Osteoblast (primary cell): ENCODE data around the gene SNURF. TPM values are rescaled to one million over a fixed set of nuclear protein-coding genes. Genes with fewer than 3 reads are reported as not detected.

Experiments
- DNase-seq: peaks from one replicate; pipeline ENCODE4 v3.0.0; 2011; ENCODE audit warnings: low spot score, mixed read lengths; ENCODE audit not compliant: insufficient read length; ENCODE audit errors: missing footprints
- H2AFZ ChIP-seq: 2 replicates; pipeline ENCODE4 v1.6.0; 2011; ENCODE audit warnings: mild to moderate bottlenecking, low read length
- H3K27ac ChIP-seq: 2 replicates; pipeline ENCODE4 v1.5.1; 2011; ENCODE audit warnings: mild to moderate bottlenecking, low read depth, low read length, moderate library complexity
- H3K27me3 ChIP-seq: 2 replicates; pipeline ENCODE4 v1.6.0; 2012; ENCODE audit warnings: mild to moderate bottlenecking, control low read depth, inconsistent platforms, low read length, moderate library complexity; ENCODE audit not compliant: insufficient read depth
- H3K36me3 ChIP-seq: 2 replicates; pipeline ENCODE4 v1.5.1; 2011; ENCODE audit warnings: mild to moderate bottlenecking, low read length, control low read depth, moderate library complexity; ENCODE audit not compliant: insufficient read depth
- H3K4me1 ChIP-seq: 2 replicates; pipeline ENCODE4 v1.5.1; 2011; ENCODE audit warnings: mild to moderate bottlenecking, low read length, control low read depth, moderate library complexity; ENCODE audit not compliant: insufficient read depth
- H3K4me2 ChIP-seq: 2 replicates; pipeline ENCODE4 v1.6.0; 2011; ENCODE audit warnings: mild to moderate bottlenecking, low read length; ENCODE audit not compliant: insufficient read depth
- H3K4me3 ChIP-seq: fragments of 200-600 bp; sonication (generic); 3 replicates; pipeline ENCODE4 v1.5.1; 2012; ENCODE audit warnings: mild to moderate bottlenecking, low read length, inconsistent platforms; ENCODE audit not compliant: insufficient read depth
- H3K79me2 ChIP-seq: 2 replicates; pipeline ENCODE4 v1.6.0; 2012; ENCODE audit warnings: mild to moderate bottlenecking, low read length, control low read depth, inconsistent platforms; ENCODE audit not compliant: insufficient read depth
- H3K9me3 ChIP-seq: 2 replicates; pipeline ENCODE4 v1.5.1; 2011; ENCODE audit warnings: low read depth, low read length, control low read depth
- H4K20me1 ChIP-seq: 2 replicates; pipeline ENCODE4 v1.6.0; 2012; ENCODE audit warnings: mild to moderate bottlenecking, low read length, control low read depth; ENCODE audit not compliant: insufficient read depth
- CTCF ChIP-seq: IDR thresholded peaks from 2 replicates; pipeline ENCODE4 v1.5.1; 2011; ENCODE audit warnings: mild to moderate bottlenecking, low read depth, low read length, moderate library complexity; ENCODE audit errors: extremely low read depth
- total RNA-seq: library from RNA; depleted of rRNA; stranded (reverse); fragments of >200 nt; gene quantifications from 2 replicates; pipeline ENCODE4 v1.2.3, GENCODE V29; 2012

SNURF gene
- total RNA-seq, 1 donor = 17.0 TPM

- H3K4me2 ChIP-seq = no peak overlapping the region
- no peak overlapping the region for H3K27ac ChIP-seq
- peaks cover 7% of the 10 kb centered on the region for H3K36me3 ChIP-seq
- H3K9me3 ChIP-seq = no peaks in the 10 kb centered on the region
- H3K27me3 ChIP-seq = no peaks in the 10 kb centered on the region
- H3K4me1 ChIP-seq = no peaks in the 10 kb centered on the region
- H2AFZ ChIP-seq = no peak overlapping the region
- no peak for TF ChIP-seq CTCF
- H4K20me1 ChIP-seq = peaks cover 4% of the 10 kb centered on the region
- no peak overlapping the region for H3K4me3 ChIP-seq
- peaks cover 53% of the 10 kb centered on the region for H3K79me2 ChIP-seq
- DNase-seq = no peak
Measured at GRCh38 chr15:24961967-24962366, 7.2 kb downstream of the SNURF start.

- Histone ChIP-seq H4K20me1 (peaks cover 3% of the 10 kb centered on the region), H2AFZ (no peak overlapping the region), H3K4me2 (no peak overlapping the region), H3K79me2 (peaks cover 45% of the 10 kb centered on the region), H3K27ac (no peak overlapping the region), H3K9me3 (no peaks in the 10 kb centered on the region), H3K27me3 (no peaks in the 10 kb centered on the region), H3K4me1 (no peaks in the 10 kb centered on the region), H3K4me3 (no peak overlapping the region), H3K36me3 (peaks cover 9% of the 10 kb centered on the region)
- DNase-seq = no peak
- no peak for TF ChIP-seq CTCF
Measured at GRCh38 chr15:24962880-24963279, 8.1 kb downstream of the SNURF start.

GRCh38 chr15:24966364-24967103 lies 11.7 kb downstream of the SNURF start:
- no peaks in the 10 kb centered on the region for H3K4me1 ChIP-seq
- H3K36me3 ChIP-seq = peaks cover 9% of the 10 kb centered on the region
- no peak for DNase-seq
- TF ChIP-seq CTCF = no peak
- H3K27ac ChIP-seq = no peak overlapping the region
- no peaks in the 10 kb centered on the region for H3K27me3 ChIP-seq
- H3K9me3 ChIP-seq = no peaks in the 10 kb centered on the region
- peaks cover 8% of the 10 kb centered on the region for H3K79me2 ChIP-seq
- H3K4me2 ChIP-seq = no peak overlapping the region
- no peak overlapping the region for H2AFZ ChIP-seq
- peaks cover 3% of the 10 kb centered on the region for H4K20me1 ChIP-seq
- no peak overlapping the region for H3K4me3 ChIP-seq

- no peaks in the 10 kb centered on the region for H3K27me3 ChIP-seq
- no peak overlapping the region for H3K27ac ChIP-seq
- H3K4me1 ChIP-seq = no peaks in the 10 kb centered on the region
- H4K20me1 ChIP-seq = no peaks in the 10 kb centered on the region
- TF ChIP-seq CTCF = no peak
- no peaks in the 10 kb centered on the region for H3K79me2 ChIP-seq
- no peak overlapping the region for H2AFZ ChIP-seq
- peaks cover 3% of the 10 kb centered on the region for H3K36me3 ChIP-seq
- H3K4me2 ChIP-seq = no peak overlapping the region
- no peaks in the 10 kb centered on the region for H3K9me3 ChIP-seq
- no peak for DNase-seq
- no peak overlapping the region for H3K4me3 ChIP-seq
Measured at GRCh38 chr15:24971052-24971451, 16.3 kb downstream of the SNURF start.
